GM23338 (cell line): ENCODE results near the gene PLCL1. TPM values are rescaled to one million over a fixed set of nuclear protein-coding genes. Genes with fewer than 3 reads are reported as not detected.

ENCODE experiments used
- ATAC-seq: fragments of 200-7000 bp; cut with Tn5 transposase; 3 replicates; pipeline ENCODE4 v1.9.1; 2020
- DNase-seq: peaks from one replicate; pipeline ENCODE4 v3.0.0-alpha.2; 2015; ENCODE audit warnings: low spot score
- H2AFZ ChIP-seq: fragments of 200-600 bp; sonication (generic); 2 replicates; pipeline ENCODE4 v1.8.0; 2016; ENCODE audit warnings: antibody characterized with exemption, mild to moderate bottlenecking, moderate library complexity
- H3F3A ChIP-seq: fragments of 200-600 bp; sonication (generic); replicated peaks from 2 replicates; pipeline ENCODE4 v1.8.0; 2017; ENCODE audit warnings: antibody characterized with exemption, mixed run types, low read depth
- H3K27ac ChIP-seq: fragments of 200-600 bp; sonication (generic); 2 replicates; pipeline ENCODE4 v1.6.1; 2016; ENCODE audit warnings: low read depth
- H3K27me3 ChIP-seq: fragments of 200-600 bp; sonication (generic); 2 replicates; pipeline ENCODE4 v1.8.0; 2016; ENCODE audit warnings: mild to moderate bottlenecking, mixed run types, moderate library complexity; ENCODE audit not compliant: insufficient read depth
- H3K36me3 ChIP-seq: fragments of 200-600 bp; sonication (generic); 2 replicates; pipeline ENCODE4 v1.8.0; 2016; ENCODE audit warnings: mild to moderate bottlenecking; ENCODE audit not compliant: insufficient read depth
- H3K4me1 ChIP-seq: fragments of 200-600 bp; sonication (generic); 2 replicates; pipeline ENCODE4 v1.8.0; 2016; ENCODE audit warnings: mild to moderate bottlenecking, moderate library complexity; ENCODE audit not compliant: insufficient read depth
- H3K4me2 ChIP-seq: fragments of 200-600 bp; sonication (generic); 2 replicates; pipeline ENCODE4 v1.7.1; 2017; ENCODE audit warnings: mixed run types
- H3K4me3 ChIP-seq: fragments of 200-600 bp; sonication (generic); 2 replicates; pipeline ENCODE4 v1.6.1; 2016; ENCODE audit warnings: mixed run types
- H3K79me2 ChIP-seq: fragments of 200-600 bp; sonication (generic); replicated peaks from 2 replicates; pipeline ENCODE4 v1.8.0; 2017; ENCODE audit warnings: mild to moderate bottlenecking; ENCODE audit not compliant: insufficient read depth
- H3K9me2 ChIP-seq: fragments of 200-600 bp; sonication (generic); 2 replicates; pipeline ENCODE4 v1.8.0; 2017; ENCODE audit not compliant: insufficient read depth
- H4K20me1 ChIP-seq: fragments of 200-600 bp; sonication (generic); replicated peaks from 2 replicates; pipeline ENCODE4 v1.8.0; 2017; ENCODE audit warnings: mild to moderate bottlenecking; ENCODE audit not compliant: insufficient read depth
- H3K27ac Mint-ChIP-seq: 2 replicates; pipeline ENCODE4 v1.8.0; 2020; ENCODE audit warnings: inconsistent platforms, mild to moderate bottlenecking, moderate library complexity, mixed read lengths
- H3K27me3 Mint-ChIP-seq: 3 replicates; pipeline ENCODE4 v1.8.0; 2022; ENCODE audit warnings: low read depth, mild to moderate bottlenecking, moderate library complexity, mixed read lengths, inconsistent platforms; ENCODE audit not compliant: insufficient read depth, poor library complexity
- H3K36me3 Mint-ChIP-seq: 3 replicates; pipeline ENCODE4 v1.8.0; 2021; ENCODE audit warnings: low read depth, mild to moderate bottlenecking, inconsistent platforms, moderate library complexity, mixed read lengths
- H3K4me1 Mint-ChIP-seq: 3 replicates; pipeline ENCODE4 v1.8.0; 2020; ENCODE audit warnings: mild to moderate bottlenecking, inconsistent platforms, mixed read lengths
- H3K4me3 Mint-ChIP-seq: 3 replicates; pipeline ENCODE4 v1.8.0; 2021; ENCODE audit warnings: moderate library complexity, mild to moderate bottlenecking, inconsistent platforms, mixed read lengths
- H3K9me3 Mint-ChIP-seq: 3 replicates; pipeline ENCODE4 v1.8.0; 2020; ENCODE audit warnings: moderate library complexity, mild to moderate bottlenecking, inconsistent platforms, mixed read lengths
- CREB1 ChIP-seq: fragments of 250-450 bp; sonication (Bioruptor Pico); IDR thresholded peaks from 2 replicates; pipeline ENCODE4 v1.5.0; 2020; ENCODE audit warnings: low read depth, mild to moderate bottlenecking, moderate library complexity
- ETS1 ChIP-seq: IDR thresholded peaks from 2 replicates; pipeline ENCODE4 v1.6.1; 2016; ENCODE audit warnings: antibody characterized with exemption
- EZH2 ChIP-seq: fragments of 200-600 bp; sonication (generic); IDR thresholded peaks from one replicate; pipeline ENCODE4 v1.8.0; 2017; ENCODE audit warnings: antibody characterized with exemption, mild to moderate bottlenecking, low read depth; ENCODE audit not compliant: unreplicated experiment
- NANOG ChIP-seq: IDR thresholded peaks from 2 replicates; pipeline ENCODE4 v1.6.1; 2016; ENCODE audit warnings: antibody characterized with exemption, borderline replicate concordance
- STAT1 ChIP-seq: IDR thresholded peaks from one replicate; pipeline ENCODE4 v1.6.1; 2016; ENCODE audit warnings: antibody characterized with exemption; ENCODE audit not compliant: unreplicated experiment
- ZNF331 ChIP-seq: fragments of 250-450 bp; sonication (Bioruptor Pico); IDR thresholded peaks from 2 replicates; pipeline ENCODE4 v1.5.0; 2020; ENCODE audit warnings: low read depth, mild to moderate bottlenecking, moderate library complexity
- polyA plus RNA-seq: library from polyadenylated mRNA; unstranded; fragments of >200 nt; fragmentation: Nextera tagmentation; extraction: Ambion mirVana; gene quantifications from 2 replicates; pipeline ENCODE4 v1.2.1, GENCODE V29; 2016
- total RNA-seq: library from RNA; depleted of rRNA; stranded (reverse); fragments of >200 nt; shearing (Covaris generic); gene quantifications from 2 replicates; pipeline ENCODE4 v1.2.3, GENCODE V29; 2014
- TF ChIP-seq, protein P1 (sequence below): fragments of 250-450 bp; sonication (Bioruptor Pico); IDR thresholded peaks from 2 replicates; pipeline ENCODE4 v1.5.0; 2020; ENCODE audit warnings: mild to moderate bottlenecking, moderate library complexity

The PLCL1 gene
- total and polyA plus RNA-seq, 2 experiments from 2014 or later, result not detected

GRCh38 chr2:197972061-197972460 lies 167.7 kb downstream of the PLCL1 start:
- no peak for DNase-seq
- H3K4me3 Mint-ChIP-seq, result no peak overlapping the region

More at GRCh38 chr2:197972061-197972460, 167.7 kb downstream of the PLCL1 start:
- Mint-ChIP-seq H3K27me3 (no peaks in the 10 kb centered on the region), H3K4me1 (no peaks in the 10 kb centered on the region), H3K27ac (no peak overlapping the region), H3K36me3 (no peaks in the 10 kb centered on the region), H3K9me3 (no peaks in the 10 kb centered on the region; the same call in 2 of the 3 replicates)
- Histone ChIP-seq H3K4me1 (no peaks in the 10 kb centered on the region), H4K20me1 (no peaks in the 10 kb centered on the region), H3K36me3 (no peaks in the 10 kb centered on the region), H3K27me3 (no peaks in the 10 kb centered on the region), H3K27ac (no peak overlapping the region), H3K4me3 (no peak overlapping the region), H3K9me2 (no peaks in the 10 kb centered on the region), H3F3A (no peaks in the 10 kb centered on the region), H2AFZ (no peak overlapping the region), H3K79me2 (no peaks in the 10 kb centered on the region), H3K4me2 (no peak overlapping the region)
- no peak for TF ChIP-seq ETS1
- TF ChIP-seq ZNF331 (CRISPR knock-in tag), result no peak
- TF ChIP-seq, protein P1, sequence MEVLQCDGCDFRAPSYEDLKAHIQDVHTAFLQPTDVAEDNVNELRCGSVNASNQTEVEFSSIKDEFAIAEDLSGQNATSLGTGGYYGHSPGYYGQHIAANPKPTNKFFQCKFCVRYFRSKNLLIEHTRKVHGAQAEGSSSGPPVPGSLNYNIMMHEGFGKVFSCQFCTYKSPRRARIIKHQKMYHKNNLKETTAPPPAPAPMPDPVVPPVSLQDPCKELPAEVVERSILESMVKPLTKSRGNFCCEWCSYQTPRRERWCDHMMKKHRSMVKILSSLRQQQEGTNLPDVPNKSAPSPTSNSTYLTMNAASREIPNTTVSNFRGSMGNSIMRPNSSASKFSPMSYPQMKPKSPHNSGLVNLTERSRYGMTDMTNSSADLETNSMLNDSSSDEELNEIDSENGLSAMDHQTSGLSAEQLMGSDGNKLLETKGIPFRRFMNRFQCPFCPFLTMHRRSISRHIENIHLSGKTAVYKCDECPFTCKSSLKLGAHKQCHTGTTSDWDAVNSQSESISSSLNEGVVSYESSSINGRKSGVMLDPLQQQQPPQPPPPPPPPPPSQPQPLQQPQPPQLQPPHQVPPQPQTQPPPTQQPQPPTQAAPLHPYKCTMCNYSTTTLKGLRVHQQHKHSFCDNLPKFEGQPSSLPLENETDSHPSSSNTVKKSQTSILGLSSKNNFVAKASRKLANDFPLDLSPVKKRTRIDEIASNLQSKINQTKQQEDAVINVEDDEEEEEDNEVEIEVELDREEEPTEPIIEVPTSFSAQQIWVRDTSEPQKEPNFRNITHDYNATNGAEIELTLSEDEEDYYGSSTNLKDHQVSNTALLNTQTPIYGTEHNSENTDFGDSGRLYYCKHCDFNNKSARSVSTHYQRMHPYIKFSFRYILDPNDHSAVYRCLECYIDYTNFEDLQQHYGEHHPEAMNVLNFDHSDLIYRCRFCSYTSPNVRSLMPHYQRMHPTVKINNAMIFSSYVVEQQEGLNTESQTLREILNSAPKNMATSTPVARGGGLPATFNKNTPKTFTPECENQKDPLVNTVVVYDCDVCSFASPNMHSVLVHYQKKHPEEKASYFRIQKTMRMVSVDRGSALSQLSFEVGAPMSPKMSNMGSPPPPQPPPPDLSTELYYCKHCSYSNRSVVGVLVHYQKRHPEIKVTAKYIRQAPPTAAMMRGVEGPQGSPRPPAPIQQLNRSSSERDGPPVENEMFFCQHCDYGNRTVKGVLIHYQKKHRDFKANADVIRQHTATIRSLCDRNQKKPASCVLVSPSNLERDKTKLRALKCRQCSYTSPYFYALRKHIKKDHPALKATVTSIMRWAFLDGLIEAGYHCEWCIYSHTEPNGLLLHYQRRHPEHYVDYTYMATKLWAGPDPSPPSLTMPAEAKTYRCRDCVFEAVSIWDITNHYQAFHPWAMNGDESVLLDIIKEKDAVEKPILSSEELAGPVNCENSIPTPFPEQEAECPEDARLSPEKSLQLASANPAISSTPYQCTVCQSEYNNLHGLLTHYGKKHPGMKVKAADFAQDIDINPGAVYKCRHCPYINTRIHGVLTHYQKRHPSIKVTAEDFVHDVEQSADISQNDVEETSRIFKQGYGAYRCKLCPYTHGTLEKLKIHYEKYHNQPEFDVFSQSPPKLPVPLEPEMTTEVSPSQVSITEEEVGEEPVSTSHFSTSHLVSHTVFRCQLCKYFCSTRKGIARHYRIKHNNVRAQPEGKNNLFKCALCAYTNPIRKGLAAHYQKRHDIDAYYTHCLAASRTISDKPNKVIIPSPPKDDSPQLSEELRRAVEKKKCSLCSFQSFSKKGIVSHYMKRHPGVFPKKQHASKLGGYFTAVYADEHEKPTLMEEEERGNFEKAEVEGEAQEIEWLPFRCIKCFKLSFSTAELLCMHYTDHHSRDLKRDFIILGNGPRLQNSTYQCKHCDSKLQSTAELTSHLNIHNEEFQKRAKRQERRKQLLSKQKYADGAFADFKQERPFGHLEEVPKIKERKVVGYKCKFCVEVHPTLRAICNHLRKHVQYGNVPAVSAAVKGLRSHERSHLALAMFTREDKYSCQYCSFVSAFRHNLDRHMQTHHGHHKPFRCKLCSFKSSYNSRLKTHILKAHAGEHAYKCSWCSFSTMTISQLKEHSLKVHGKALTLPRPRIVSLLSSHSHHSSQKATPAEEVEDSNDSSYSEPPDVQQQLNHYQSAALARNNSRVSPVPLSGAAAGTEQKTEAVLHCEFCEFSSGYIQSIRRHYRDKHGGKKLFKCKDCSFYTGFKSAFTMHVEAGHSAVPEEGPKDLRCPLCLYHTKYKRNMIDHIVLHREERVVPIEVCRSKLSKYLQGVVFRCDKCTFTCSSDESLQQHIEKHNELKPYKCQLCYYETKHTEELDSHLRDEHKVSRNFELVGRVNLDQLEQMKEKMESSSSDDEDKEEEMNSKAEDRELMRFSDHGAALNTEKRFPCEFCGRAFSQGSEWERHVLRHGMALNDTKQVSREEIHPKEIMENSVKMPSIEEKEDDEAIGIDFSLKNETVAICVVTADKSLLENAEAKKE, result no peak
- no peak for TF ChIP-seq NANOG
- no peak for TF ChIP-seq EZH2
- no peak for TF ChIP-seq STAT1
- TF ChIP-seq CREB1 (CRISPR knock-in tag), result no peak
- ATAC-seq, result no peak
